Activated CD8-positive, alpha-beta T cell treated with anti-CD3 and anti-CD28 coated beads for 36 hours (primary cell): ENCODE data around the gene WFDC5. TPM values are rescaled to one million over a fixed set of nuclear protein-coding genes. Genes with fewer than 3 reads are reported as not detected.

Source experiments
- ATAC-seq: fragments of 200-7000 bp; cut with Tn5 transposase; one replicate; pipeline ENCODE4 v1.10.0; 2021; ENCODE audit warnings: mild to moderate bottlenecking, moderate library complexity
- CTCF ChIA-PET: fragments of 350-600 bp; sonication (Branson Sonifier 250); formaldehyde crosslinking; loops from one replicate; lab custom pipeline; 2021; ENCODE audit warnings: antibody characterized with exemption; lab: Charles Lee
- POLR2A ChIA-PET: fragments of 350-600 bp; sonication (Branson Sonifier 250); formaldehyde crosslinking; loops from one replicate; lab custom pipeline; 2021; ENCODE audit warnings: antibody characterized with exemption; lab: Charles Lee
- DNase-seq: peaks from one replicate; pipeline ENCODE4 v3.0.0-alpha.2; 2020
- H3K27ac Mint-ChIP-seq: one replicate; pipeline ENCODE4 v1.8.0; 2021; ENCODE audit warnings: mild to moderate bottlenecking, mixed read lengths
- H3K27me3 Mint-ChIP-seq: one replicate; pipeline ENCODE4 v1.8.0; 2021; ENCODE audit warnings: mixed read lengths
- H3K36me3 Mint-ChIP-seq: one replicate; pipeline ENCODE4 v1.8.0; 2021; ENCODE audit warnings: low read depth, mixed read lengths
- H3K4me1 Mint-ChIP-seq: one replicate; pipeline ENCODE4 v1.8.0; 2021; ENCODE audit warnings: low read depth, mixed read lengths
- H3K4me3 Mint-ChIP-seq: one replicate; pipeline ENCODE4 v1.8.0; 2021; ENCODE audit warnings: mild to moderate bottlenecking, moderate library complexity, mixed read lengths
- H3K9me3 Mint-ChIP-seq: one replicate; pipeline ENCODE4 v1.8.0; 2021; ENCODE audit warnings: mixed read lengths
- CTCF ChIP-seq: fragments of 200-600 bp; IDR thresholded peaks from one replicate; pipeline ENCODE4 v1.8.0; 2022; ENCODE audit warnings: antibody characterized with exemption, mild to moderate bottlenecking
- intact Hi-C: fragments of 100-400 bp; cut with micrococcal nuclease; formaldehyde crosslinking; loops from one replicate; pipeline ENCODE4 v1.10.0; 2022
- total RNA-seq, 2 experiments: library from RNA; stranded (reverse); gene quantifications; one replicate each; pipeline ENCODE4 v1.2.3, GENCODE V29; 2021

The WFDC5 gene
- total RNA-seq, 2 experiments from 2014 or later = not detected

- no peak for ATAC-seq
- no peak for DNase-seq
- Mint-ChIP-seq H3K27me3 (peaks cover 16% of the 10 kb centered on the region), H3K36me3 (no peaks in the 10 kb centered on the region), H3K9me3 (peaks cover 12% of the 10 kb centered on the region), H3K27ac (no peak overlapping the region), H3K4me1 (no peaks in the 10 kb centered on the region), H3K4me3 (no peak overlapping the region)
- CTCF ChIA-PET = no interaction called here
- POLR2A ChIA-PET = no interaction called here
- intact Hi-C loops = no loop called here
- no peak for TF ChIP-seq CTCF
Measured at GRCh38 chr20:45154183-45154582, 39.2 kb upstream of the WFDC5 start.

- ChIA-PET CTCF (interaction anchor here (0.6 kb wide), 1 partner anchor 109 kb away, joined by 3 read pairs; no protein-coding TSS in a partner anchor), POLR2A (no interaction called here)
- H3K27ac Mint-ChIP-seq = no peak overlapping the region
- H3K4me3 Mint-ChIP-seq = no peak overlapping the region
- TF ChIP-seq CTCF = no peak
- H3K4me1 Mint-ChIP-seq = no peaks in the 10 kb centered on the region
- H3K27me3 Mint-ChIP-seq = peaks cover 18% of the 10 kb centered on the region
- intact Hi-C loops = no loop called here
- H3K9me3 Mint-ChIP-seq = peaks cover 8% of the 10 kb centered on the region
- H3K36me3 Mint-ChIP-seq = no peaks in the 10 kb centered on the region
- ATAC-seq = no peak
- DNase-seq = no peak
Measured at GRCh38 chr20:45153752-45154151, 38.8 kb upstream of the WFDC5 start.

- CTCF ChIA-PET = interaction anchor here (0.6 to 1.0 kb wide), 3 partner anchors 14 to 141 kb away, joined by 3 to 5 read pairs (median 4); no protein-coding TSS in a partner anchor
- H3K27me3 Mint-ChIP-seq = peaks cover 21% of the 10 kb centered on the region
- H3K4me1 Mint-ChIP-seq = no peaks in the 10 kb centered on the region
- no peak for ATAC-seq
- no peak for DNase-seq
- TF ChIP-seq CTCF = no peak
- no peak overlapping the region for H3K27ac Mint-ChIP-seq
- H3K4me3 Mint-ChIP-seq = no peak overlapping the region
- H3K9me3 Mint-ChIP-seq = peaks cover 2% of the 10 kb centered on the region
- intact Hi-C loops = no loop called here
- H3K36me3 Mint-ChIP-seq = no peaks in the 10 kb centered on the region
- POLR2A ChIA-PET = no interaction called here
Measured at GRCh38 chr20:45153147-45153546, 38.2 kb upstream of the WFDC5 start.

DNA sequence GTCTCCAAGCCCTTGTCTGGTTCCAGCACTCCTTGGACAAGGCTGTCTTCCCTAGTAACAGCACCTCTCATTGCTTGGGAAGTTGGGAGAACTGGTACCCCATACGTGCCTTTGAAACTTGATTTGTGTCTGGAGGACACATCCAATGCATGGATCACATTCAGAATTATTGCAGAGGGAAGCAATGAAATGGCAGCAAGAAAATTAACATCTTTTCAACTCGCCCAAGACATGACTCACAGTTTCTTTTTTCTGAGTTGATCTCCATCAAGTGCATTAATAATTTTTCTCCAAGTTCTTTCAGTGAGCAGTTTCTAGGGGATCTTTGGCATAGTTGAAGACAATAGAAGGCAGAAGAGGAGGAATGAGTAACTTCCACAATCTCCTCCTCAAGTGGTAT, 37.4 kb upstream of the WFDC5 start:
- no peak overlapping the region for H3K4me3 Mint-ChIP-seq
- POLR2A ChIA-PET = no interaction called here
- TF ChIP-seq CTCF = no peak
- no peak overlapping the region for H3K27ac Mint-ChIP-seq
- H3K36me3 Mint-ChIP-seq = no peaks in the 10 kb centered on the region
- intact Hi-C loops = no loop called here
- peaks cover 23% of the 10 kb centered on the region for H3K27me3 Mint-ChIP-seq
- no peaks in the 10 kb centered on the region for H3K9me3 Mint-ChIP-seq
- DNase-seq = no peak
- CTCF ChIA-PET = interaction anchor here (1.0 to 2.2 kb wide), 2 partner anchors 13 kb away, joined by 5 to 9 read pairs; no protein-coding TSS in a partner anchor
- H3K4me1 Mint-ChIP-seq = no peaks in the 10 kb centered on the region
- no peak for ATAC-seq

GRCh38 chr20:45149062-45149461, 34.1 kb upstream of the WFDC5 start:
- intact Hi-C loops = no loop called here
- no peak for ATAC-seq
- Mint-ChIP-seq H3K27ac (no peak overlapping the region), H3K9me3 (no peaks in the 10 kb centered on the region), H3K4me1 (no peaks in the 10 kb centered on the region), H3K4me3 (no peak overlapping the region), H3K27me3 (peaks cover 23% of the 10 kb centered on the region), H3K36me3 (no peaks in the 10 kb centered on the region)
- ChIA-PET POLR2A (no interaction called here), CTCF (no interaction called here)
- no peak for TF ChIP-seq CTCF
- no peak for DNase-seq
